ENCODE data around the gene AKTIP. TPM values are rescaled to one million over a fixed set of nuclear protein-coding genes. Genes with fewer than 3 reads are reported as not detected.

The AKTIP gene
- total and polyA plus RNA-seq, 3 donors from 2014 or later: 58.4 to 75.4 (median 75.3) TPM

DNA sequence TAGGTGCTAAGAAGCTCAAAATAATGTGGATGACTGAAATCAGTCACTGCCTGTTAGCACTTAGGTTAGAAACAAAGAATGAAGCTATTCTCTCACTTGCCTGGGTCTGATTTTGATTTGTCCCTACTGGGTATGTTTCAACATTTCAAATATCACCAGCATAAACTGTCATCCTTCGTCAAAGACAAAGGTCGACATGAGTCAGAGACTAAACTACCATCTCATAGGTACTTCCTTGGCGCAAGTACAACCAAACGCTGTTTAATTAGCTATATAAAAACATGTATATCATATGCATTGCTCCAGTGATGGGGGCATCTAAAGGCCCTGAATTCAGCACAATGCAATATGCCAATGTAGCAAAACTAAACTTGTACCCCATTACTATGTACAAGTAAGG, 4.0 kb downstream of the AKTIP start:
- intact Hi-C loops (cut with DNase I; ENCODE audit: low total_unique reads): no loop called here
- Histone ChIP-seq H3K9me3 (no peaks in the 10 kb centered on the region), H3K36me3 (ENCODE audit: low read depth, missing control alignments) (no peaks in the 10 kb centered on the region), H3K4me3 (no peak overlapping the region), H3K27me3 (no peaks in the 10 kb centered on the region), H3K27ac (no peak overlapping the region), H3K4me1 (peaks cover 15% of the 10 kb centered on the region)
- TF ChIP-seq, protein P1, sequence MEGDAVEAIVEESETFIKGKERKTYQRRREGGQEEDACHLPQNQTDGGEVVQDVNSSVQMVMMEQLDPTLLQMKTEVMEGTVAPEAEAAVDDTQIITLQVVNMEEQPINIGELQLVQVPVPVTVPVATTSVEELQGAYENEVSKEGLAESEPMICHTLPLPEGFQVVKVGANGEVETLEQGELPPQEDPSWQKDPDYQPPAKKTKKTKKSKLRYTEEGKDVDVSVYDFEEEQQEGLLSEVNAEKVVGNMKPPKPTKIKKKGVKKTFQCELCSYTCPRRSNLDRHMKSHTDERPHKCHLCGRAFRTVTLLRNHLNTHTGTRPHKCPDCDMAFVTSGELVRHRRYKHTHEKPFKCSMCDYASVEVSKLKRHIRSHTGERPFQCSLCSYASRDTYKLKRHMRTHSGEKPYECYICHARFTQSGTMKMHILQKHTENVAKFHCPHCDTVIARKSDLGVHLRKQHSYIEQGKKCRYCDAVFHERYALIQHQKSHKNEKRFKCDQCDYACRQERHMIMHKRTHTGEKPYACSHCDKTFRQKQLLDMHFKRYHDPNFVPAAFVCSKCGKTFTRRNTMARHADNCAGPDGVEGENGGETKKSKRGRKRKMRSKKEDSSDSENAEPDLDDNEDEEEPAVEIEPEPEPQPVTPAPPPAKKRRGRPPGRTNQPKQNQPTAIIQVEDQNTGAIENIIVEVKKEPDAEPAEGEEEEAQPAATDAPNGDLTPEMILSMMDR (IDR thresholded peaks at IDR 0.05): no peak
- no peak for TF ChIP-seq POLR2A (IDR thresholded peaks at IDR 0.05)
- WGBS, 2 donors: 88 to 91% methylated on average over 4 of the region's 4 CpGs
- DNase-seq: no peak

DNA sequence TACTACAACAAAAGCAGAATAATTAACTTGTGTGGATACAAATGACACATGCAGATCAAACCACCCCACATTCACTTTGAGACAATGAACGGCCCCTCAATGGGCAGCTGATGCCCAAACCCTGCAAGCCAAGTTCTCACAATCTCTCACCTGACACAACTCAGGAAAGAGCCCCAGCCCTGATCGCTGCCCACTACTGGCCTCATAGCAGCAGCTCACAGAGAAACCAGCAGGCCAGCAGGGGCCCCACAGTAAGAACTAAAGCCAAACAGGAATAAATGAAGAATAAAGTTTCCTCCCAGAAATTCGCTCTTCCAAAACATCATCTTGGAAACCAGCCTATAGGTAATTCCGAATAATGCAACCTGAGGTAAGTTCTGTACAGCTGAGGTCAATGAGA, 7.7 kb downstream of the AKTIP start:
- no peaks in the 10 kb centered on the region for H3K4me1 ChIP-seq
- WGBS, 2 donors: 92 to 93% methylated on average over 4 of the region's 4 CpGs
- no peak overlapping the region for H3K27ac ChIP-seq
- intact Hi-C loops (cut with DNase I; ENCODE audit: low total_unique reads): no loop called here
- TF ChIP-seq, protein P1 (IDR thresholded peaks at IDR 0.05): no peak
- TF ChIP-seq POLR2A (IDR thresholded peaks at IDR 0.05): no peak
- no peaks in the 10 kb centered on the region for H3K36me3 ChIP-seq (ENCODE audit: low read depth, missing control alignments)
- no peak overlapping the region for H3K4me3 ChIP-seq
- no peaks in the 10 kb centered on the region for H3K27me3 ChIP-seq
- DNase-seq: no peak
- no peaks in the 10 kb centered on the region for H3K9me3 ChIP-seq

DNA sequence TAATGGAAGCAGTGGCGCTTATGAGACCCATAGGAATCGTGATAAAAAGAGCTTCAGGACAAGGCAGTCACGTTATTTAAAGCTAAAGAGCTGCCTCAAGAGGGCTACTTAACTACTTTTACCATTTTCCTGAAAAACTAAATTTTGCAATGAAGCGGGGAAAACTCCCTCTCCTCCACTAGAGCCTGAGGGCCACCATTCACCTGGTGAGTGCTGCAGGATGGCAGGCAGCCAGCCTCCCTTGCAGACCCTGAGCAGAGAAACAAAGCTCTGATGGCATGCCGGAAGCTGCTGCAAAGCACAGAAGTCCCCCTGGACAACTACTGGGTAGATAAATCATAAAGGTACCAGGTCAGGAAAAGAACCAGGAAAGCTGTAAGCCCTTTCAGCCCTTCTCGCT, 8.4 kb downstream of the AKTIP start:
- no peaks in the 10 kb centered on the region for H3K4me1 ChIP-seq
- 92 to 95% methylated on average over 6 of the region's 6 CpGs for WGBS, 2 donors

DNA sequence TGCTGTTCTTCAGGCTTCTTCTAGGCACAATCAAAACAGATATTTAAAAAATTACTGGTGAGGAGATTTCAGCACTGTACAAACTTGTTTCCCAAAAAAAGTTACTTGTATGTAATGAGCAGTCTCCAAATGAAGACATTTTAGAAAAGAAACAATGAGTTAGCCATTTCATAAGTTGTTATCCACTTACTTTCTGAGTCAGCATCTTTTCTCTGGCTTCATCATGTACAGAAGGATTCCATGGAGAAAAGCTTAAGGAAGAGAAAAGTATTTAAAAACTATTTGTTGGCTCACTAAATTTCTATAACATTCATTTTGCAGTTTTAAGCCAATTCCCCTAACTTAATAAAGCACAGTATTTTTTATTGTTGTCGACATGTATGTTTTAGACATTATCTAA, 10.5 kb downstream of the AKTIP start:
- no peak for DNase-seq
- Histone ChIP-seq H3K36me3 (ENCODE audit: low read depth, missing control alignments) (no peaks in the 10 kb centered on the region), H3K9me3 (no peaks in the 10 kb centered on the region), H3K4me1 (no peaks in the 10 kb centered on the region), H3K27ac (no peak overlapping the region), H3K27me3 (no peaks in the 10 kb centered on the region), H3K4me3 (no peak overlapping the region)
- 92 to 95% methylated on average over 1 of the region's 1 CpG for WGBS, 2 donors
- intact Hi-C loops (cut with DNase I; ENCODE audit: low total_unique reads): no loop called here
- TF ChIP-seq POLR2A (IDR thresholded peaks at IDR 0.05): no peak
- TF ChIP-seq, protein P1 (IDR thresholded peaks at IDR 0.05): no peak

More for the DNA sequence above, 8.4 kb downstream of the AKTIP start:
- H3K36me3 ChIP-seq (ENCODE audit: low read depth, missing control alignments): no peaks in the 10 kb centered on the region
- no peak for TF ChIP-seq POLR2A (IDR thresholded peaks at IDR 0.05)
- TF ChIP-seq, protein P1 (IDR thresholded peaks at IDR 0.05): no peak
- H3K27ac ChIP-seq: no peak overlapping the region
- no peak for DNase-seq
- intact Hi-C loops (cut with DNase I; ENCODE audit: low total_unique reads): no loop called here
- no peaks in the 10 kb centered on the region for H3K27me3 ChIP-seq
- no peak overlapping the region for H3K4me3 ChIP-seq
- H3K9me3 ChIP-seq: no peaks in the 10 kb centered on the region

DNA sequence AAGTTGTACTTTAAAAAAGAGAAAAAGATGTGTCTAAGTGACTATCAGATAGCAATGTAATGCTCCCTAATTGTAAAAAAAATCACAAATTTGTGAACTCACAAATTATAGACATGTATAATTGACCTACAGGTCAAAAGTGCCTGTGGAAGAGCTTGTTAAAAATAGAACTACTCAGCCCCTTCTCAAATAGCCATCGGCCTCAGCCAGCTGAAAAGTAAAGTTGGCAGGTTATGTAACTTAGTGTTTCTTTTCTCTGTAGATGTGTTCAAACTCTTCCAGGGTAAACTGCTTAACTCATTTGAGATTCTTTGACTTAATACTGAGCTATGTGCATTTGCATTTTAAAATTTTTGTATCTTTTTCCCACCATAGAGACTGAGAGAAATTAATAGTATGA, 13.3 kb downstream of the AKTIP start:
- no peak for DNase-seq
- H3K36me3 ChIP-seq (ENCODE audit: low read depth, missing control alignments): no peaks in the 10 kb centered on the region
- intact Hi-C loops (cut with DNase I; ENCODE audit: low total_unique reads): no loop called here
- 44 to 67% methylated on average over 1 of the region's 1 CpG for WGBS, 2 donors
- no peaks in the 10 kb centered on the region for H3K9me3 ChIP-seq
- no peak for TF ChIP-seq POLR2A (IDR thresholded peaks at IDR 0.05)
- TF ChIP-seq, protein P1 (IDR thresholded peaks at IDR 0.05): no peak
- no peak overlapping the region for H3K4me3 ChIP-seq
- no peak overlapping the region for H3K27ac ChIP-seq
- H3K4me1 ChIP-seq: no peaks in the 10 kb centered on the region
- H3K27me3 ChIP-seq: no peaks in the 10 kb centered on the region
